SK-N-SH (cell line): Measurements from ENCODE around the gene ZNF529. TPM values are rescaled to one million over a fixed set of nuclear protein-coding genes. Genes with fewer than 3 reads are reported as not detected.

ENCODE experiments used
- CTCF ChIA-PET: fragments of 300-600, 350-600 bp; formaldehyde crosslinking; extraction: SDS; loops from one replicate; lab custom pipeline; 2021; lab: Yijun Ruan, JAX
- POLR2A ChIA-PET: fragments of 350-600 bp; sonication (Branson Sonifier 250); formaldehyde crosslinking; extraction: SDS; loops from one replicate; lab custom pipeline; 2020; ENCODE audit warnings: antibody characterized with exemption, inconsistent platforms; lab: Yijun Ruan, JAX
- DNase-seq: peaks from one replicate; pipeline ENCODE4 v3.0.0; 2012
- H2AFZ ChIP-seq: fragments of 200-600 bp; sonication (generic); 2 replicates; pipeline ENCODE4 v1.8.1; 2016; ENCODE audit warnings: antibody characterized with exemption, mild to moderate bottlenecking, low read depth
- H3F3A ChIP-seq: fragments of 200-600 bp; sonication (generic); replicated peaks from 2 replicates; pipeline ENCODE3; 2016; ENCODE audit warnings: antibody characterized with exemption, mild to moderate bottlenecking; ENCODE audit not compliant: insufficient read depth
- H3K27ac ChIP-seq, 2 experiments: fragments of 200-500 bp in 1 of 2; fragments of 200-600 bp in 1 of 2; sonication (Bioruptor generic) in 1 of 2; sonication (generic), shearing (Covaris generic) in 1 of 2; 2 replicates each; pipeline versions ENCODE4 v1.5.1 to v1.6.1; 2014 to 2016; ENCODE audit warnings: low read depth in 2 of 2, inconsistent platforms in 1 of 2, low read length in 1 of 2, mild to moderate bottlenecking in 1 of 2, mixed read lengths in 1 of 2
- H3K27me3 ChIP-seq: fragments of 200-600 bp; sonication (generic), shearing (Covaris generic); 2 replicates; pipeline ENCODE4 v1.6.1; 2016; ENCODE audit warnings: mixed run types; ENCODE audit not compliant: insufficient read depth
- H3K36me3 ChIP-seq, 2 experiments: fragments of 200-500 bp in 1 of 2; fragments of 200-600 bp in 1 of 2; sonication (Bioruptor generic) in 1 of 2; sonication (generic) in 1 of 2; replicated peaks in 1 of 2; 2 replicates each; pipeline versions ENCODE3 to v1.5.1; 2014 to 2016; ENCODE audit warnings: low read length in 1 of 2, mild to moderate bottlenecking in 1 of 2; ENCODE audit not compliant: insufficient read depth in 2 of 2, control insufficient read depth in 1 of 2
- H3K4me1 ChIP-seq, 2 experiments: fragments of 200-500 bp in 1 of 2; fragments of 200-600 bp in 1 of 2; sonication (Bioruptor generic) in 1 of 2; sonication (generic), shearing (Covaris generic) in 1 of 2; 2 replicates each; pipeline versions ENCODE4 v1.5.1 to v1.6.1; 2014 to 2016; ENCODE audit warnings: low read depth in 1 of 2, low read length in 1 of 2, mixed run types in 1 of 2; ENCODE audit not compliant: insufficient read depth in 2 of 2, control insufficient read depth in 1 of 2
- H3K4me2 ChIP-seq: fragments of 200-600 bp; sonication (generic), shearing (Covaris generic); 2 replicates; pipeline ENCODE4 v1.6.1; 2017; ENCODE audit warnings: mixed run types
- H3K4me3 ChIP-seq, 2 experiments: fragments of 200-500 bp in 1 of 2; fragments of 200-600 bp in 1 of 2; sonication (Bioruptor generic) in 1 of 2; sonication (generic), shearing (Covaris generic) in 1 of 2; 2 replicates each; pipeline versions ENCODE4 v1.5.1 to v1.8.1; 2014 to 2016; ENCODE audit warnings: low read depth in 2 of 2, inconsistent platforms in 1 of 2, low read length in 1 of 2, mild to moderate bottlenecking in 1 of 2, mixed read lengths in 1 of 2, moderate library complexity in 1 of 2
- H3K79me2 ChIP-seq: fragments of 200-600 bp; sonication (generic); 2 replicates; pipeline ENCODE4 v1.8.1; 2017; ENCODE audit warnings: mild to moderate bottlenecking; ENCODE audit not compliant: insufficient read depth
- H3K9ac ChIP-seq: fragments of 200-600 bp; sonication (generic); 2 replicates; pipeline ENCODE4 v1.6.1; 2017; ENCODE audit warnings: mixed run types
- H3K9me2 ChIP-seq: fragments of 200-600 bp; sonication (generic); 2 replicates; pipeline ENCODE4 v1.6.1; 2017; ENCODE audit warnings: mixed run types
- H3K9me3 ChIP-seq: fragments of 200-600 bp; sonication (generic); 2 replicates; pipeline ENCODE4 v1.6.1; 2017; ENCODE audit warnings: mixed run types, mild to moderate bottlenecking, moderate library complexity
- H4K20me1 ChIP-seq: fragments of 200-600 bp; sonication (generic); 2 replicates; pipeline ENCODE4 v1.6.1; 2017; ENCODE audit warnings: mild to moderate bottlenecking, mixed run types; ENCODE audit not compliant: insufficient read depth
- CHD2 ChIP-seq: fragments of 150-350 bp; IDR thresholded peaks from 2 replicates; pipeline ENCODE4 v1.6.1; 2018; ENCODE audit warnings: low read length; ENCODE audit not compliant: partially characterized antibody
- EP300 ChIP-seq, 2 experiments: IDR thresholded peaks; 2 replicates each; pipeline versions ENCODE4 v1.4.0 to v1.6.1; 2012; ENCODE audit warnings: borderline replicate concordance in 1 of 2, low read depth in 1 of 2, low read length in 1 of 2
- JUND ChIP-seq: IDR thresholded peaks from 2 replicates; pipeline ENCODE4 v1.4.0; 2012
- MXI1 ChIP-seq: IDR thresholded peaks from 2 replicates; pipeline ENCODE4 v1.6.1; 2012; ENCODE audit warnings: mild to moderate bottlenecking, low read depth, low read length, improper control_type of control experiment
- NFIC ChIP-seq: IDR thresholded peaks from 2 replicates; pipeline ENCODE4 v1.4.0; 2012; ENCODE audit warnings: borderline replicate concordance
- NRF1 ChIP-seq: IDR thresholded peaks from 2 replicates; pipeline ENCODE4 v1.6.1; 2012; ENCODE audit warnings: low read depth, mild to moderate bottlenecking, low read length
- POLR2AphosphoS5 ChIP-seq: IDR thresholded peaks from 2 replicates; pipeline ENCODE4 v1.6.1; 2012; ENCODE audit warnings: low read depth, low read length
- RCOR1 ChIP-seq: fragments of 150-350 bp; IDR thresholded peaks from 2 replicates; pipeline ENCODE4 v1.6.1; 2017; ENCODE audit warnings: antibody characterized with exemption, low read length
- RFX5 ChIP-seq: IDR thresholded peaks from 2 replicates; pipeline ENCODE4 v1.6.1; 2012; ENCODE audit warnings: mild to moderate bottlenecking, improper control_type of control experiment, low read length
- RXRA ChIP-seq: IDR thresholded peaks from 2 replicates; pipeline ENCODE4 v1.4.0; 2012; ENCODE audit warnings: low read depth, mild to moderate bottlenecking, borderline replicate concordance
- SIN3A ChIP-seq: IDR thresholded peaks from 2 replicates; pipeline ENCODE4 v1.6.1; 2012; ENCODE audit warnings: low read depth, mild to moderate bottlenecking, low read length, moderate library complexity, borderline replicate concordance
- TCF12 ChIP-seq: IDR thresholded peaks from 2 replicates; pipeline ENCODE4 v1.4.0; 2012
- TEAD4 ChIP-seq: IDR thresholded peaks from 2 replicates; pipeline ENCODE4 v1.4.0; 2012; ENCODE audit warnings: mild to moderate bottlenecking, borderline replicate concordance; ENCODE audit not compliant: insufficient read depth
- WGBS: methylation state at CpG from one replicate; pipeline ENCODE4 v1.1.6; 2017; ENCODE audit warnings: low lambda C conversion rate; 5-methylcytosine and 5-hydroxymethylcytosine counted together
- polyA plus RNA-seq, 3 experiments: library from polyadenylated mRNA; depleted of rRNA; stranded (reverse); fragments of >200 nt; gene quantifications; 2 replicates each; pipeline ENCODE4 v1.2.3, GENCODE V29; 2012
- TF ChIP-seq, protein P1 (sequence below): fragments of 200-600 bp; sonication (generic); IDR thresholded peaks from 2 replicates; pipeline ENCODE4 v1.6.1; 2017; ENCODE audit warnings: antibody characterized with exemption, mild to moderate bottlenecking, moderate library complexity
- TF ChIP-seq, protein P2 (sequence below): IDR thresholded peaks from 2 replicates; pipeline ENCODE4 v1.4.0; 2012; ENCODE audit warnings: low read depth, borderline replicate concordance

The ZNF529 gene
- polyA plus RNA-seq, 1 of the 3 experiments (the other 2 are of a cell fraction), result 5.6 TPM

- POLR2A ChIA-PET, result interaction anchor here (2.2 to 2.7 kb wide), 2 partner anchors 46 to 85 kb away, joined by 10 to 21 read pairs; partner anchors contain the start of genes ZNF260 and ZNF566
- WGBS, result 69% methylated on average over 2 of the region's 2 CpGs
- Histone ChIP-seq H3K27me3 (no peaks in the 10 kb centered on the region), H3K9me2 (no peaks in the 10 kb centered on the region), H3K79me2 (peaks cover 68% of the 10 kb centered on the region), H3K36me3 (peaks cover 13 to 61% of the 10 kb centered on the region in 2 experiments), H3K4me2 (peak overlapping the region; percentile 77), H3K4me3 (peak overlapping the region; percentile 81 to 99; a peak in 3 of 4 replicates), H3K4me1 (peaks cover 0 to 6% of the 10 kb centered on the region in 2 experiments; a peak in 3 of 4 replicates), H4K20me1 (no peaks in the 10 kb centered on the region), H3K27ac (no peak overlapping the region), H3F3A (peaks cover 9% of the 10 kb centered on the region), H3K9me3 (no peaks in the 10 kb centered on the region; the same call in none of the 2 replicates), H3K9ac (no peak overlapping the region), H2AFZ (no peak overlapping the region)
- CTCF ChIA-PET, result no interaction called here
- no peak for TF ChIP-seq TEAD4
- no peak for TF ChIP-seq JUND
- no peak for TF ChIP-seq RFX5
- no peak for TF ChIP-seq EP300 (IDR thresholded peaks at IDR 0.05; ENCODE audit: borderline replicate concordance in 1 of 2, low read depth in 1 of 2, low read length in 1 of 2)
- TF ChIP-seq NRF1, result no peak
- no peak for TF ChIP-seq POLR2AphosphoS5
- TF ChIP-seq, protein P1, sequence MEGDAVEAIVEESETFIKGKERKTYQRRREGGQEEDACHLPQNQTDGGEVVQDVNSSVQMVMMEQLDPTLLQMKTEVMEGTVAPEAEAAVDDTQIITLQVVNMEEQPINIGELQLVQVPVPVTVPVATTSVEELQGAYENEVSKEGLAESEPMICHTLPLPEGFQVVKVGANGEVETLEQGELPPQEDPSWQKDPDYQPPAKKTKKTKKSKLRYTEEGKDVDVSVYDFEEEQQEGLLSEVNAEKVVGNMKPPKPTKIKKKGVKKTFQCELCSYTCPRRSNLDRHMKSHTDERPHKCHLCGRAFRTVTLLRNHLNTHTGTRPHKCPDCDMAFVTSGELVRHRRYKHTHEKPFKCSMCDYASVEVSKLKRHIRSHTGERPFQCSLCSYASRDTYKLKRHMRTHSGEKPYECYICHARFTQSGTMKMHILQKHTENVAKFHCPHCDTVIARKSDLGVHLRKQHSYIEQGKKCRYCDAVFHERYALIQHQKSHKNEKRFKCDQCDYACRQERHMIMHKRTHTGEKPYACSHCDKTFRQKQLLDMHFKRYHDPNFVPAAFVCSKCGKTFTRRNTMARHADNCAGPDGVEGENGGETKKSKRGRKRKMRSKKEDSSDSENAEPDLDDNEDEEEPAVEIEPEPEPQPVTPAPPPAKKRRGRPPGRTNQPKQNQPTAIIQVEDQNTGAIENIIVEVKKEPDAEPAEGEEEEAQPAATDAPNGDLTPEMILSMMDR, result no peak
- TF ChIP-seq CHD2, result no peak
- no peak for TF ChIP-seq SIN3A
- TF ChIP-seq NFIC, result no peak
- TF ChIP-seq, protein P2, sequence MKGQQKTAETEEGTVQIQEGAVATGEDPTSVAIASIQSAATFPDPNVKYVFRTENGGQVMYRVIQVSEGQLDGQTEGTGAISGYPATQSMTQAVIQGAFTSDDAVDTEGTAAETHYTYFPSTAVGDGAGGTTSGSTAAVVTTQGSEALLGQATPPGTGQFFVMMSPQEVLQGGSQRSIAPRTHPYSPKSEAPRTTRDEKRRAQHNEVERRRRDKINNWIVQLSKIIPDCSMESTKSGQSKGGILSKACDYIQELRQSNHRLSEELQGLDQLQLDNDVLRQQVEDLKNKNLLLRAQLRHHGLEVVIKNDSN, result no peak
- no peak for TF ChIP-seq TCF12
- no peak for TF ChIP-seq MXI1
- TF ChIP-seq RCOR1, result no peak
- TF ChIP-seq RXRA, result no peak
- DNase-seq, result no peak
Observed at GRCh38 chr19:36574741-36575140, 1.6 kb upstream of the ZNF529 start.
